GM12874 (cell line): ENCODE results near the gene PARD6B.

Experiments
- TF ChIP-seq, protein P1 (sequence below): IDR thresholded peaks from 2 replicates; pipeline ENCODE4 v1.5.1; 2011; ENCODE audit warnings: low read depth, mild to moderate bottlenecking, control low read depth, low read length, moderate library complexity; ENCODE audit not compliant: insufficient read depth

PARD6B gene

DNA sequence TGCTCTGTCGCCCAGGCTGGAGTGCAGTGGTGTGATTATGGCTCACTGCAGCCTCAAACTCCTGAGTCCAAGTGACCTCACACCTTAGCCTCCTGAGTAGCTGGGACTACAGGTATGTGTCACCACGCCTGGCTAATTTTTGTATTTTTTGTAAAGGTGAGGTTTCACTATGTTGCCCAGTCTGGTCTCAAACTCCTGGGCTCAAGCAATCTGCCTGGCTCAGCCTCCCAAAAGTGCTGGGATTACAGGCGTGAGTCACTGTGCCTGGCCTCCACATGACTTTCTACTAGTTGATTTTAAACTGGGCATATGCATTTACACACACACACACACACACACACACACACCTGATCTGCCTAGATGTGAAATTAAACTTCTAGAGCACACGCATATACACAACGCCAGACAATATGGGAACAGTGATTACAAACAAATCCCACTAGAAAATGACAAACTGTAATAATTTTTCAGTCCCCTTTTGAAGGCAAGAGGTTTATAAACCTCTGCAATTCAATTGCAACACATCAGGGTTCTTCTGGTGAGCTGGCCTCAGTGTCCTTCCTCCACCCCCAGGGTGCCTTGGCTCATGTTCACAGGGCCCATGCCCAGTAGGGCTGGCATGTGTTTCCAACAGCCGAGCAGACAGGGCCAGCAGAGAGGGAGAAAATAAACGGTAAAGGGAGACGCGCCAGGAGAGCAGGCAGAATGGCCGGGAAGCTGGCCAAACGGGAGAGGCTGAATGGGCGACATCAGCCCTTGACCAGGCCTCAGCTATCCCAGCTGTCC is 31.2 kb downstream of the PARD6B start:
- TF ChIP-seq, protein P1, sequence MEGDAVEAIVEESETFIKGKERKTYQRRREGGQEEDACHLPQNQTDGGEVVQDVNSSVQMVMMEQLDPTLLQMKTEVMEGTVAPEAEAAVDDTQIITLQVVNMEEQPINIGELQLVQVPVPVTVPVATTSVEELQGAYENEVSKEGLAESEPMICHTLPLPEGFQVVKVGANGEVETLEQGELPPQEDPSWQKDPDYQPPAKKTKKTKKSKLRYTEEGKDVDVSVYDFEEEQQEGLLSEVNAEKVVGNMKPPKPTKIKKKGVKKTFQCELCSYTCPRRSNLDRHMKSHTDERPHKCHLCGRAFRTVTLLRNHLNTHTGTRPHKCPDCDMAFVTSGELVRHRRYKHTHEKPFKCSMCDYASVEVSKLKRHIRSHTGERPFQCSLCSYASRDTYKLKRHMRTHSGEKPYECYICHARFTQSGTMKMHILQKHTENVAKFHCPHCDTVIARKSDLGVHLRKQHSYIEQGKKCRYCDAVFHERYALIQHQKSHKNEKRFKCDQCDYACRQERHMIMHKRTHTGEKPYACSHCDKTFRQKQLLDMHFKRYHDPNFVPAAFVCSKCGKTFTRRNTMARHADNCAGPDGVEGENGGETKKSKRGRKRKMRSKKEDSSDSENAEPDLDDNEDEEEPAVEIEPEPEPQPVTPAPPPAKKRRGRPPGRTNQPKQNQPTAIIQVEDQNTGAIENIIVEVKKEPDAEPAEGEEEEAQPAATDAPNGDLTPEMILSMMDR, result no peak

DNA sequence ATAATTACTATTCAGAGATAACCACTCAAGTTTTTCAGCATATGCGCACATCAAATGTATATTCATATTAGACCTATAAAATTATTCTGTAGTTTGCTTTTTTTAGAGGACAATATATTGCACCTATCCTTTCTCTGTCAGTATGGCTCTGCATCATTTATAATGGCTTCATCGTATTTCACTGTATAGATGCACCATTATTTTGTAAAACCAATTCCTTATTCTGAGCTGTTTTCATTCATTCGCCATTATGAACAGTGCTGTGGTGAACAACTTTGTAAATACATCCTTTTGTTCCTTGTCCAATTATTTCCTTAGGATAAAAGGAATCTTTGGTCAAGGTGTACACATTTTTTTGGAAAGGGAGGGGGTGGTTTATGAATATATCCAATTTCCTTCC is 34.3 kb downstream of the PARD6B start:
- TF ChIP-seq, protein P1, result no peak

DNA sequence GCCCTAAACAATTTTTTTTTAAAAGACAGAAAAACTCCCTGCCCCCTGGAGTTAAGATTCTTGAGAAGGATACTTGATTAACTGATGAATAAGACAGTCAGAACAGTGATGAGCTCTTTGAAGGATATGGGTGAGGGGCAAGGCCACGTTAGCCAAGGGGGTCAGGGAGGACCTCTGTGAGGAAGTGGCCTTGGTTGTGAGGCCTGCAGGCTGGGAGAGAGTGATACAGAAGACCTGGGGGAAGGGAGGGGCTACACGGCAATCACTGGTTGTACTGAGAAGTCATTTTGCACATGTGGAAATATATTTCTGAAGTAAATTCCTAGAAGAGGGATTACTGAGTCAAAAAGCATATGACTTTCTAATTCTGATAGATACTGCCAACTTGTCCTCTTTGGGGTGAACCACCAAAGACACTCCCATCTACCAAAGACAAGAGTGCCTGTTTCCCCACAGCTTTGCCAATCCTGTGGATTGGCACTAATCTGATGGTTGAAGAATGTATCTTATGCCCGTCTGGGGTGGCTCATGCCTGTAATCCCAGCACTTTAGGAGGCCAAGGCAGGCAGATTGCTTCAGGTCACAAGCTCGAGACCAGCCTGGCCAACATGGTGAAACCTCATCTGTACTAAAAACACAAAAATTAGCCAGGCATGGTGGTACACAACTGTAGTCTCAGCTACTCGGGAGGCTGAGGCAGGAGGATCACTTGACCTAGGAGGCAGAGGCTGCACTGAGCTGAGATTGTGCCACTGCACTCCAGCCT is 41.2 kb downstream of the PARD6B start:
- TF ChIP-seq, protein P1, result no peak

DNA sequence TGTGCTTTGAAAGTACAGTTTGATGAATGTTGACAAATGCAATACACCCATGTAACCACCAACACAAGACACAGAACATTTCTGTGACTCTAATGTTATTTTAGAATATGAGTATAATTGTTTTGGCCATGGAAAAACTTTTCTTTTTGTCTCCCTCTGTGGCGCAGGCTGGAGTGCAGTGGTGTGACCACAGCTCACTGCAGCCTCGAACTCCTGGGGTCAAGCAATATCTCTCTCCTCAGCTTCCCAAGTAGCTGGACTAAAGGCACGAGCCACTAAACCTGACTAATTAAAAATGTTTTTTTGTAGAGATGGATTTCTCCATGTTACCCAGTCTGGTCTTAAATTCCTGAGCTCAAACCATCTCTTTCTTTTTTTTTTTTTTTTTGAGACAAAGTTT is 43.1 kb downstream of the PARD6B start:
- TF ChIP-seq, protein P1, result no peak

DNA sequence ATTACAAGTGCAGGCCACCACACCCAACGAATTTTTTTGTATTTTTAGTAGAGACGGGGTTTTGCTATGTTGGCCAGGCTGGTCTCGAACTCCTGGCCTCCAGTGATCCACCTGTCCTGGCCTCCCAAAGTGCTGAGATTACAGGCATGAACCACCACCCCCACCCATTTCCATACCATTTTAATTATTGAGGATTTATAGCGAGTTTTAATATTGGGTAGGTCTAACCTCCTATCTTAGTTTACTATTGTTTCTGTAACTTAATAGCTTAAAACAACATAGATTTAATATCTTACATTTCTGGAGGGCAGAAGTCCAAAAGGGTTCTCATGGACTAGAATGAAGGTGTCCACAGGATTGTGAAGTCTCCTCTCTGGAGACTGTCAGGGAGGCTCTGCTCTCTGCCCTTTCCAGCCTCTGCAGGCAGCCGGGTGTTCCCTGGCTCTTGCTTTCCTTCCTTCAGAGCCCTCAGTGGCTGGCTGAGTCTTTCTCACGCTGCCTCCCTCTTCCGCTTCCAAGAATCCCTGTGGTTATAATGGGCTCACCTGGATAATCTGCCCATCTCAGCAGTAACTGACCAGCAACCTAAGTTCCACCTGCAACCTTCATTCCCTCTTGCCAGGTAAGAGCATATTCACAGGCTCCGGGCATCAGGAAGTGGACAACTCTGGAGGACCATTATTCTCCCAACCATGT is 44.9 kb downstream of the PARD6B start:
- TF ChIP-seq, protein P1, result no peak

DNA sequence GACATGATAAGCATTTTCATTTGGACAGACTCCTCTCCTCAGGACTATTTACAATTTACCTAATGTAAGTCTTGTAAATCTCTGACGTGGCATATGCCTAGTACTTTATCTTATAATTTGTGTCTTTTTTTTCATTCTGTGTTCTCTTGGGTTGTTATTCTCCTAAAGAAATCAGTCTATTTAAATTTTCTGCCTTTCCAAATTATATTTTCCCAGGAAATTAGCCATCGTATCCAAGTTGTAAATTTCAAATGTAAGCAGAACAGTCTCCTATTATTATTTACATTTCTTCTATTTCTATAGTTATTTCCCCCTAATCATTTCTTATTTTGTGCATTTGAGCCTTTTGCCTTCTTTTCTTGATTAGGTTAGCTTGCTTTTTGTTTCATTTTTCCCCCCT is 46.0 kb downstream of the PARD6B start:
- TF ChIP-seq, protein P1, result no peak

DNA sequence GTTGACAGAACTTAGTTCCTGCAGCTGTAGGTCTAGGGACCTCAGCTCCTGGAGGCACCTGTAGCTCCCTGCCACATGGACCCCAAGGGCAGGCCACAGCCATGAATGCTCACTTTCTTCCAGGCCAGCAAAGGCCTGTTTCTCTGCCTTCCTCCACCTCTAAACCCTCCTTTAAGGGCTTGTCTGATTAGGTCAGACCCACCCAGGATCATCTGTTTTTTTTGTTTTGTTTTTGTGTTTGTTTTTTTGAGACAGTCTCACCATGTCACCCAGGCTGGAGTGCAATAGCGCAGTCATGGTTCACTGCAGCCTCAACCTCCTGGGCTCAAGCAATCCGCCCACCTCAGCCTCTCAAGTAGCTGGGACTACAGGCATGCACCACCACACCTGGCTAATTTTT is 52.0 kb downstream of the PARD6B start:
- TF ChIP-seq, protein P1, result no peak
